ENCODE measurements around the gene MCM9.
"Not testable (repeated sequence)": the region's sequence is repeated elsewhere in the genome, so short reads cannot be mapped to it uniquely, and the experiment has no call there.

Gene MCM9

DNA sequence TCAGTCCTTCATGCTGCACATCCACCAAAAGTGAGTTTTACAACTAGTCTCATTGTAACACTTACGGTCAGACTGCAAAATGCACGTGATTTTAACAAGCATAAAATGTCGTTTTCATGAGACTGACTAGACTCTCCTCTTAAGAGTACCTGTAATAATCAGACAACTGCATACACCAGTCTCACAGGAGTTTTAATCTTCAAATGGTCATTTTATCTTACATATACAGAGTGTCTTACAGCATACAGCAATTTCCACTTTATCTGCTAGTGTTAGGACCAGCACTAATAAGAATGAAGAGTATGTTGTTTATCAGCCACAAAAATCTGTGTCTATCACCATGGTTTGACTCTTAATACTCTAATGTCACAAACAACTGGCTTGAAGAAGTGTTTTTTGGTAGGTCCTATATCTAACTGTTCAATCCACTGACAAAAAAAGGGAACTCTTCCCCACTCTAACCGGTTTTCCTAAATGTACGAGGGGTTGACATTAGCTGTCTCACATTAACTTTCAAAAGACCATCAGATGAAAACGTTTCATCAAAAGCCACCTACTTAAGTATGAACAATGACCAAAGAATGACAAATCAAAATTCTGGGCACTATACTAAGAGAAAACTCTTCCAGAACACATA lies 42.5 kb downstream of the MCM9 start:
- DNase-seq, result no peak

DNA sequence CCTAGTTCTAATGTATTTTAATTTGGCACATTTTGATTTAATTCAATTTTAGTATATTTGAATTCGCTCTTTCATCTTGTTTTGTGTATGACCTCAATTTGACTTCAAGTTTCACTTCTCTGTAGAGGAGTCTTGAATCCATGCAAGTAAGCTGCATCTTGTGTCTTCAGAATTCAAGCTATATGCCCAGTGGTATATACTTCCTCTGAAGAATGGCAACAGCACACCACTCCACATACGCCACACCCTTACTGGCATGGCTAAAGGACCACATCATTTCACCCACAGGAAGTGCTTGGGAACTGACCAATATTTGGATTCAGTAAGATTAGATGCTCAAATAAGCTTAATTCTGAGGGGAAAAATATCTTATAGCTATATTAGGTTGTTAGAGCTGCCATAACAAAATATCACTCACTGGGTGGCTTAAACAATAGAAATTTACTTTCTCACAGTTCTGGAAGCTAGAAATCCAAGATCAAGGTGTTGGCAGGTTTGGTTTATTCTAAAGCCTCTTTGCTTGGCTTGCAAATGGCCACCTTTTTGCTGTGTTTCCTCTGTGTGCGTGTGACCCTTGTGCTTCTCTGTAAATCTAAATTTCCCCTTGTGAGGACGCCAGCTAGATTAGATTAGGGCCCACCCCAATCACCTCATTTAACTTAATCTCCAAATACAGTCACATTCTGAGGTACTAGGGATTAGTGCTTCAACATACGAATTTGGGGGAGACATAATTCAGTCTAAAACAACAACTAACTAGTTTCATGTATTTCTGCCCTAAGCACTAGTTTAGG lies 43.8 kb downstream of the MCM9 start:
- no peak for DNase-seq

DNA sequence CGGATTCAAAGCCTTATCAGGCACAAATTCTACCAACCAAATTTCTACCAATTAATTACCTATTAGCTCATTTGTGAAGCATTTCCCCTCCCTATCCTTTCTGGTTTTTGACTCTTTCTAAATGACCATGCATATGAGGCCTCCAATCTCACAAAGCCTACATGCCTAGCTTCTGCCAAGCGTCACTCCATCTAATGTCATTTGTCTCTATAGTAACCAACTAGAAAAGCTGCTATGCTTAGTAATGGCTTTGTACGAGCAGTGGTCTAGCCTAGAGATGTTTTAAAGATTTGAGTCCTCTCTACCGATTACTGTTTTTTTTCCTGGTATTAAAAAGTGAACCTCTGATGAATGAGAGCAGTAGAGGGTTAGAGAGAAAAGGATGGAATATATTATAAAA lies 45.8 kb downstream of the MCM9 start:
- DNase-seq, result no peak

DNA sequence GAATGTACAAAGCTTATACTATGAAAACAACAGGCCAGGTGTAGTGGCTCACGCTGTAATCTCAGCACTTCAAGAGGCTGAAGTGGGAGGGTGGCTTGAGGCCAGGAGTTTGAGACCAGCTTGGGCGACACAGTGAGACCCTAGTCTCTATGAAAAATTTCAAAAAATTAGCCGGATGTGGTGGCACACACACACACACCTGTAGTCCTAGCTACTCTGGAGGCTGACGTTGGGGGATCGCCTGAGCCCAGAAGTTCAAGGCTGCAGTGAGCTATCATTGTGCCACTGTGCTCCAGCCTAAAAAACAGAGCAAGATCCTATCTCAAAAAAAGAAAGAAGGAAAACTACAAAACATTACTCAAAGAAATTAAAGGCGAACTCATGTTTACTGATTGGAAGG lies 48.3 kb downstream of the MCM9 start:
- DNase-seq, result no peak

DNA sequence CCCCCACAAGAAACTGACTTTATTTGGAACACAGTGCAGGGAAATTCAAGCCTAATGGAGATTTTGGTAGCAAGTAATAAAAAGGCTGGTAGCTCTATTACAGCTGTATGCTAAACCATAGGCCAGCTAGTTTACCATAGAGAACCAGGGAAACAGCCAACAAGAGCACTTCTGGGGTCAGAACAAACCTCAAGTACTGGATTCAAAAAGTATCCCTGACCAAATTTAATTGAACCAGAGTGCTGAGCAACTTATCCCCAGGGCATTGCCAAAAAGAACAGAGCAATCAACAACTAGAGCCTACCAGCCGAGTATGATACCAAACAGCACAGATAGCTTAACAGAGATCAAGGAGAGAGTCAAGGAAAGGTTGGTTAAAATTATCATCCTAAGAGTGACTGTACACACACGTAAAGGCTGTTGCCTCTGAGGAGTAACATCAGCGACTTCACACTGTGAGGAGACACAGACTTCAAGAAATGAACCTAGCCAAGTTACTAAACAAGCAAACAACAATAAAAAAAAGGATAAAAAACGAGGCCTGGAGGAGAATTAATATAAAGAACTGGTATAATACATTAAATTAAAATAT lies 52.5 kb downstream of the MCM9 start:
- DNase-seq, result no peak

DNA sequence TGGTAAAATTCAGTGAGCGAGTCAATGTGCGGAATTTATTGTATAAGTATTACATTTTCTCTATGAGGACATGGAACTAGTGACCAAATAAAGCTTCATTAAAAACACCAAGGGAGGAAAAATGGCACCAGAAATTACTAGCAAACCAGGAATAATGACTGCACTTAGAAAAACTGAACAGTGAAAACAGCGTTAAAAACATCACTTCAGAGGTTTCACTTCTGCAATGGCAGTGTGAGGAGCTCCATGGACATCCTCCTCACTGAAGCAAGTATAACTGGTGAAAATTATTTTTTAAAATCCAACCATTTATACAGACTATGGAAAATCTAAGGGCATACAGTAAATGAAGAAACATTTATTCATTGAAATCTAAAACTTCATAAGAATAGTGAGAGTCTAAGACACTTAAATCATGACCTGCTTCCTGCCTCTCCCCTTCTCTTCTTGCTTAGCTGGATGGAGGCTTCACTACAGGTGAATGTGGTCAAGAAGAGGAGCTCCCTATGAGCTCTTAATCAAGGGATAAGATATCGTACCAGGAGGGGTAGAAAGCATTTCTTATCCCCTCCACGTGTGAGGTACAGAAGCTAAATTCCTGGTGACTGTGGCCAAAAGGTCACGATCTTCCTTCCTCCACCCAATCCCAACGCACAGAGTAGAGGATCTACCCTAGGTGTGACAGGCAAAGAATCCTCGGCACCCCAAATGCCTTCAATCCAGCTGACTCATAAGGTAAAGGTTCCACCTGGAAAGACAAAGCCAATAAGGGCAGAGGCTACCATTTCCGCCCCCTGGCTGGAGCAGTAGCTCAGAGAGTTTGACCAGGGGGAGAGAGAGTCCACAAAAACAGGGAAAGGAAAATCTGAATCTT lies 53.3 kb downstream of the MCM9 start:
- no peak for DNase-seq

DNA sequence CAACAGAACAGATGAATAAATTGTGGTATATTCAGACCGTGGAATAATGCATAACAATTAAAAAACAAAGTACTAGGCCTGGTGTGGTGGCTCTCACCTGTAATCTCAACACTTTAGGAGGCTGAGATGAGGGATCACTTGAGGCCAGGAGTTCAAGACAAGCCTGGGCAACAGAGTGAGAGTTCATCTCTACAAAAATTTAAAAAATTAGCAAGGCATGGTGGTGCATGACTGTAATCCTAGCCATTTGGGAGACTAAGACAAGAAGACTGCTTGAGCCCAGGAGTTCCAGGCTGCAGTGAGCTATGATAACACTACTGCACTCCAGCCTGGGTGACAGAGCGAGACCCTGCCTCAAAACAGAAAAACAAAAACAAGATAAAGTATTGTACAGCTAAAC lies 57.2 kb downstream of the MCM9 start:
- DNase-seq, result no peak

DNA sequence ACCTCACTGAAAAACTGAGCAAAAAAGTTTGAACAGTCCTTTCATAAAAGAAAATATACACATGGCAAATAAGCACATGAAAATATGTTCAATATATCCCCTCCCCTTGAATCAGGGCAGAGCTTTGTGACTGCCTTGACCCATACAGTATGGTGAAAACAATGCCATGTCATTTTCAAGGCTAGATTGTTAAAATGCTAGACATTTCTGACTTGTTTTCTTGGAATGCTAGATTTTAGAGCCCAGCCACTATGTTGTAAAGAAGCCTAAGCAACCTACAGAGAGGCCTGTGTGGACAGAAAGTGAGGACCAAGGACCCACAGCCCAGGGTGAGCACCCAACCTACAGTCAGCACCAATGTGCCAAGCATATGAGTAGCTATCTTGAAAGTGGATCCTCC lies 58.1 kb downstream of the MCM9 start:
- no peak for DNase-seq

DNA sequence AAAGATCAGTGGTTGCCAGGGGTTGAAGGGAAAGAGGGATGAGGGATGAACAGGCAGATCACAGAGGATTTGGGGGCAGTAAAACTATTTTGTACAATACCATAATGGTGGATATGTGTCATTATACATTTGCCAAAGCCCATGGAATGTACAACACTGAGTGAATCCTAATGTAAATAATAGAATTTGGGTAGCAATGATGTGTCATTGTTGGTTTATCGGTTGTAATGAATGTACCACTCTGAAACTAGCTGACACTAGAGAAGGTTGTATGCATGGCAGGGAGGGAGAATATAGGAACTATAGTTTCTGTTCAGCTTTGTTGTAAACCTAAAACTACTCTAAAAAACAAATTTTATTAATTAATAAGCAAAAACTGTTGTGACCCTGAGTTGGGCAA lies 58.8 kb downstream of the MCM9 start:
- no peak for DNase-seq

DNA sequence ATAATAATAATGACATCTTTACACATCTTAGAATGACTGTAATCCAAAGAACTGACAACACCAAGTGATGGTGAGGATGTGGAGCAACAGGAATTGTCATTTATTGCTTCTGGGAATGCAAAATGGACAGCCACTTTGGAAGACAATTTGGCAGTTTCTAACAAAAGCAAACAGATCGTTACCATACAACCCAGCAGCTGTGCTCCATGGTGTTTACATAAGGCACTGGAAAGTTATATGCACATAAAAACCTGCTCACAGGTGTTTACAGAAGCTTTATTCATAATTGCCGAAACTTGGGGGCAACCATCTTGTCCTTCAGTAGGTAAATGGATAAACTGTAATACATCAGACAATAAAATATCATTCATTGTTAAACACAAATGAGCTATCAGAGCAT lies 59.3 kb downstream of the MCM9 start:
- no peak for DNase-seq

DNA sequence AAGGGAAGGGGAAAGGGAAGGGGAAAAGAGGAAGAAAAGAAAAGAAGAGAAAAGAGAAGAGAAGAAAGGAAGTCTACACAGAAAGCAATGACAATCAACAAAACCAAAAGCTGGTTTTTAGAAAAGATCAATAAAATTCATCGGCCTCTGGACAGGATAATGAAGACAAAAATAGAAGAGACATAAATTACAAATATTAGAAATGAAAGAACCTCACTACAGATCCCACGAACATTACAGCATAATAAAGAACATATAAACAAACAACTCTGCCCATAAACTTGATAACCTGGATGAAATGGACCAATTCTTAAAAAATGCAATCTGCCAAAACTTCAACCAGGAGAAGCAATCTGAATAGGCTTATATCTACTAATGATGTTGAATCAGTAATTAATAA lies 61.7 kb downstream of the MCM9 start:
- DNase-seq, result no peak

DNA sequence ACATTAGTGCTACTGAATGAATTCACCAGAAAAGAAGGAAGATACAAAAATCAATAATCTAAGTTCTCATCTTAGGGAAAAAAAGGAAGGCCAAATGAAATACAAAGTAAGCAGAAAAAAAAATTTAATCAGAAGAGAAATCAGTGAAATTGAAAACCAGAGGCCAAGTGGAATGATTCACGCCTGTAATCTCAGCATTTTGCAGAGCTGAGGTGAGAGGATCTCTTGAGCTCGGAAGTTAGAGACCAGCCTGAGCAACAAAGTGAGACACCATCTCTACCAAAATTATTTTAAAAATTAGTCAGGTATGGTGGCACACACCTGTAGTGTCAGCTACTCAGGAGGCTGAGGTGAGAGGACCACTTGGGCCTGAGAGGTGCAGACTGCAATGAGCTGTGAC lies 62.2 kb downstream of the MCM9 start:
- DNase-seq, result no peak

DNA sequence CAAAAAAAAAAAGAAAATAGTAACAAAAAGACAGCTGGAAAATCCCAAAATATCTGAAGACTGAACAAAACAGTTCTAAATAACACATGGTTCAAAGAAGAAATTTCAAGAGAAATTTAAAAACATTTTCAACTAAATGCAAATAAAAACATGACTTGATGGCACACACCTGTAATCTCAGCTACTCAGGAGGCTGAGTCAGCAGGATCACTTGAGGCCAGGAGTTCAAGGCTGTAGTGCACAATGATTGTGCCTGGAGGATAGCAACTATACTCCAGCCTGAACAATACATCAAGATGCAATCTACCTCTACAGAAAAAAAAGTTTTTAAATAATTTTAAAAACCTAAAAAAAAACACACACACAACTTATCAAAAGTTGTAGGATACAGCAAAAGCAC lies 62.6 kb downstream of the MCM9 start:
- DNase-seq, result no peak

DNA sequence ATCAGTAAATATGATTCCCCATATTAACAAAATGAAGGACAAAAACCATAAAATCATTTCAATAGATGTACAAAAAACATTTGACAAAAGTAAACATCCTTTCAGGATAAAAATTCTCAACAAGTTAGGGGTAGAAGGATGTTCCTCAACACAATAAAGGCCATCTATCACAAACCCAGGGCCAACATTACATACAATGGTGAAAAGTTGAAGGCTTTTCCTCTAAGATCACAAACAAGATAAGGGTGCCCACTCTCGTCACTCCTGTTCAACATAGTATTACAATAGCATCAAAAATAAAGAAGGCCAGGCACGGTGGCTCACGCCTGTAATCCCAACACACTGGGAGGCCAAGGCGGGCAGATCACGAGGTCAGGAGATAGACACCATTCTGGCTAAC lies 63.6 kb downstream of the MCM9 start:
- no peak for DNase-seq

DNA sequence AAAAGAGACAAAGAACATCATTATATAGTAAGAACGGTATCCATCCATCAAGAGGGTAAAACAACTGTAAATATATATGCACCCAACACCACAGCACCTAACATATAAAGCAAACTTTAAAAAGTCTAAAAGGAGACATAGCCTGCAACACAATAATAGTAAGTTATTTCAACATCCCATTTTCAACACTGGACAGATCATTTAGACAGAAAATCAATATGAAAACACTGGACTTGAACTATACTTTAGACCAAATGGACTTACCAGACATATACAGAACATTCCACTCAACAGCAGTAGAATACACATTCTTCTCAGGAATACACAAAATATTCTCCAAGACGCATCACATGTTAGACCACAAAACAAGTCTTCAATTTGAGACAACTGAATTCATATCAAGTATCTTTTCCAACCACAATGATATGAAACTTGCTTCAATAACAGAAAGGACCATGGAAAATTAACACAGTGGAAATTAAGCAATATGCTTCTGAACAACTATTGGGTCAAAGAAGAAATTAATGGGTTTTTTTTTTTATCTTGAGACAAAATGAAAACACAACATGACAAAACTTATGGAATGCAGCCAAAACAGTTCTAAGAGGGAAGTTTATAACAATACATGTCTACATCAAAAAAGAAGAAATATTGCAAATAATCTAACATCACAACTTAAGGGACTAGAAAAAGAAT lies 64.9 kb downstream of the MCM9 start:
- no peak for DNase-seq

DNA sequence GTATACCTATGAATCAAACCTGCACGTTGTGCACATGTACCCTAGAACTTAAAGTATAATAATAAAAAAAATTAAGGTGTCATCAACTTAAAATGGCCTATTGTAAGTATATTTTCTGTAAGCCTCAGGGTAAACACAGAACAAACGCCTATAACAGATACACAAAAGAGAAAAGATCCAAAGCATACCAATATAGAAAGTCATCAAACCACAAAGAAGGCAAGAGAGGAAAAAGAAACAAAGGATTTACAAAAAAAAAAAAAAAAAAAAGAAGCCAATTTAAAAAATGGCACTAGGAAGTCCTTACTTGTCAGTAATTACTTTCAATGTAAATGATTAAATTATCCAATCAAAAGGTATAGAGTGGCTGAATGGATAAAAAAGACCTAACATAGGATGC lies 65.6 kb downstream of the MCM9 start:
- DNase-seq, result no peak

DNA sequence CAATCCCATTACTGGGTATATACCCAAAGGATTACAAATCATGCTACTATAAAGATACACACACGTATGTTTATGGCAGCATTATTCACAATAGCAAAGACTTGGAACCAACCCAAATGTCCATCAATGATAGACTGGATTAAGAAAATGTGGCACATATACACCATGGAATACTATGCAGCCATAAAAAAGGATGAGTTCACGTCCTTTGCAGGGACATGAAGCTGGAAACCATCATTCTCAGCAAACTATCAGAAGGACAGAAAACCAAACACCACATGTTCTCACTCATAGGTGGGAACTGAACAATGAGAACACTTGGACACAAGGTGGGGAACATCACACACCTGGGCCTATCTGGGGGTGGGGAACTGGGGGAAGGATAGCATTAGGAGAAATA lies 66.1 kb downstream of the MCM9 start:
- not testable (repeated sequence) for DNase-seq

DNA sequence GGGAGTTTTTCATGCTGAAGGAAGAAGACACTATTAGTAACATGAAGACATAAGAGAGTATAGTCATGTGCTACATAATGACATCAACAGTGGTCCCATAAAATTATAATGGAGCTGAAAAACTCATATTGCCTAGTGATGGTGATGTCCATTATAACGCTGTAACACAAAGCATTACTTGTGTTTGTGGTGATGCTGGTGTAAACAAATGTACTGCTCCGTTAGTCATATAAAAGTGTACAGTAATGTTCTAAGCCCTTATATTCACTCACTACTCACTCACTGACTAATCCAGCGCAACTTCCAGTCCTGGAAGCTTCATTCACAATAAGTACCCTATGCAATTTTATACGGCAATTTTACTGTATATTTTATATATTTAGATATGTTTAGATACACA lies 67.8 kb downstream of the MCM9 start:
- DNase-seq, result no peak

DNA sequence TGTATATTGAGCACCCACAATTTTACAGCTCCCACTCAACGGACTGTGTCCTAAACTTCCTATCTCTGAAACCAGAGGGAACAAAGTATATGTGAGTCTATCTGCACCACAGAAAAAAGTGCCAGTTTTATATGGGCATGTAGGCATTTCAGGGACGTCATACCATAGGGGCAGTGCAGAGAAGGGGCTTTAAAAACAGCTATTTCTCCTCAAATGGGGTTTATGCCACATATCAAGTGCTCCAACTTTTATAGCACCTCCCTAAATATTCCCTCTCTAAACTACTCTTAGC lies 69.9 kb downstream of the MCM9 start:
- DNase-seq, result no peak

DNA sequence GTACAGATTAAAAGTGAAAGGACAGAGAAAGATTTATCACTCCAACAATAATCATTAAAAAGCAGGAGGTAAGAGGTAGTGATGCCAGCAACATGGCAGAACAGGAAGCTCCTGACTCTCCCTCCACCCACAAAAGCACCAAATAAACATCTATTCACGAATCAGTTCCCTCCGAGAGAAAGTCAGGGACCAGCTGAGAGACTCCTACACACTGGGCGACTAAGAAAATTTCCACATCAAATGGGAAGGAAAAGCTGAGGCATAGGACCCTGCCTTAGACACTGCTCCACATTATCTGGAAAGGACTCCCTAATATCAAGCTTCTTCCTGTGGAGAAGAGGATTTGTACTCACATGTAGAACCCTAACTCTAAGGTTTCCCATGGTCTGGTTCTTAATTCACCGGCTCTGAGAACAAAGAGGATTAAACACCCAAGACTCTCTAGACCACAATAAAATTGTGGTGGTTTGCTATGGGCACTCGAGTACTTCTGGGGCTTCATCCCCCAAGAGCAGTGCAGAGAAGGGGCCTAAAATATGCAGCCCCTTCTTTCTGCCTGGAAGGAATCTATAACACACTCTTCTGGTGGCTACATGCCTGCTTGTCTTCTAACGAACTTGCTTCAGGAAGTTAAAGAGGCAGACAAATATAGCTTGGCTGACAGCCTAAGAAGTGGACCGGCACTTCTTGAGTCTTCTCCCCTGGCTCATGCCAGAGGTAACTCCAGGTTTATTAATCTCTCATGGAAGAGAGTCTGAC lies 70.4 kb downstream of the MCM9 start:
- DNase-seq, result no peak

DNA sequence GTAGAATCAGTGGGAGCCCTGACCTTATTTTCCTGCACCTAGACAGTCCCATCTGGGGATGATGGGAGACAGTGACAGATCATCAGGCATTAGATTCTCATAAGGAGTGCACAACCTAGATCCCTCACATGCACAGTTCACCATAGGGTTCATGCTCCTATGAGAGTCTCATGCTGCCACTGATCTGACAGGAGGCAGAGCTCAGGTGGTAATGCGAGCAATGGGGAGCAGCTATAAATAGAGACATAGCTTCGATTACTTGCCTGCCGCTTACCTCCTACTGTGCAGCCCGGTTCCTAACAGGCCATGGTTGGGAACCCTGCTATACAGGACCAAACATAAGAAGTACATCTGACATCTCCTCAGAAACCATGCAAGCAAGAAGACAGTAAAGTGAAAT lies 72.5 kb downstream of the MCM9 start:
- DNase-seq, result no peak

DNA sequence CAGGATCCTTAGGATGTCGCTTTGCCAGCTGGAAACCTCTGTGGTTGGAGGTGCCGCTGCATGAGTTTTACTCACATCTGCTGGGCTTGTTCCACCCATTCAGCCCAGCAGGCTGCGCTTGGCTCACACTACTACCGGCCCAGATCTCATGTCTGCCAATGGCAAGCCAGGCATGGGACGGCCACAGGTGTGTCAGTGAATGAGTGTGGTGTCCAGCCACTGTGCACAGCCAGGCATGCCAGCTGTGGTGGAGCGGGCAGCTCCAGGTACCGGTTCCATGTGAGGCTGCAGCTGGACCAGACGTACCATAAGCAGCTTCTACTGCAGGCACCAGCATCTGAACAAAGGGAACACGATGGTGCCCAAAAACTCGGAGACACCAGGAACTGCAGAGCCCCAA lies 74.1 kb downstream of the MCM9 start:
- DNase-seq, result no peak

Data from cerebellar nuclear complex (tissue), 1 donor.